Loucy (cell line): ENCODE data around the gene ARHGAP4.

ENCODE experiments used
- H2AFZ ChIP-seq: fragments of 200-600 bp; sonication (generic); 2 replicates; pipeline ENCODE4 v1.6.0; 2016; ENCODE audit warnings: antibody characterized with exemption, mild to moderate bottlenecking, low read length, moderate library complexity
- H3F3A ChIP-seq: fragments of 200-600 bp; 2 replicates; pipeline ENCODE4 v1.6.0; 2016; ENCODE audit warnings: antibody characterized with exemption, low read depth, mild to moderate bottlenecking
- H3K27me3 ChIP-seq: fragments of 200-600 bp; sonication (generic); 2 replicates; pipeline ENCODE4 v1.6.1; 2014; ENCODE audit warnings: low read length, mild to moderate bottlenecking; ENCODE audit not compliant: insufficient read depth, poor library complexity, severe bottlenecking
- H3K36me3 ChIP-seq: fragments of 200-600 bp; sonication (generic); 2 replicates; pipeline ENCODE4 v1.6.1; 2016; ENCODE audit warnings: low read length; ENCODE audit not compliant: insufficient read depth
- H3K4me1 ChIP-seq: fragments of 200-600 bp; sonication (generic); 2 replicates; pipeline ENCODE4 v1.5.1; 2014; ENCODE audit warnings: low read length, mild to moderate bottlenecking; ENCODE audit not compliant: insufficient read depth, poor library complexity, severe bottlenecking
- H3K4me2 ChIP-seq: fragments of 200-600 bp; sonication (generic); 2 replicates; pipeline ENCODE4 v1.6.0; 2014; ENCODE audit warnings: antibody characterized with exemption, low read length, low read depth, mild to moderate bottlenecking; ENCODE audit not compliant: poor library complexity, severe bottlenecking
- H3K4me3 ChIP-seq: fragments of 200-600 bp; sonication (generic); 2 replicates; pipeline ENCODE4 v1.5.1; 2014; ENCODE audit warnings: low read length, mild to moderate bottlenecking, mixed read lengths; ENCODE audit not compliant: poor library complexity, severe bottlenecking
- H3K79me2 ChIP-seq: fragments of 200-600 bp; sonication (generic); 2 replicates; pipeline ENCODE4 v1.6.1; 2014; ENCODE audit warnings: low read length; ENCODE audit not compliant: insufficient read depth
- H3K9ac ChIP-seq: fragments of 200-600 bp; sonication (generic); 2 replicates; pipeline ENCODE4 v1.6.0; 2014; ENCODE audit warnings: mild to moderate bottlenecking, low read depth, low read length, moderate library complexity; ENCODE audit not compliant: poor library complexity, severe bottlenecking
- H3K9me2 ChIP-seq: fragments of 200-600 bp; sonication (generic); replicated peaks from 2 replicates; pipeline ENCODE4 v1.6.1; 2016; ENCODE audit warnings: low read depth, low read length, mixed read lengths
- H3K9me3 ChIP-seq: fragments of 200-600 bp; sonication (generic); 2 replicates; pipeline ENCODE4 v1.6.1; 2014; ENCODE audit warnings: mild to moderate bottlenecking, antibody characterized with exemption, low read length, low read depth; ENCODE audit not compliant: insufficient read depth
- H4K20me1 ChIP-seq: fragments of 200-600 bp; sonication (generic); 2 replicates; pipeline ENCODE4 v1.6.0; 2014; ENCODE audit warnings: antibody characterized with exemption, low read length, mild to moderate bottlenecking; ENCODE audit not compliant: insufficient read depth, poor library complexity, severe bottlenecking
- CTCF ChIP-seq: fragments of 200-600 bp; sonication (generic); conservative IDR thresholded peaks from 2 replicates; pipeline ENCODE4 v1.5.1; 2014; ENCODE audit warnings: mild to moderate bottlenecking, antibody characterized with exemption, low read length
- EZH2phosphoT487 ChIP-seq: fragments of 200-600 bp; IDR thresholded peaks from 2 replicates; pipeline ENCODE4 v1.6.1; 2018; ENCODE audit warnings: antibody characterized with exemption, mild to moderate bottlenecking, moderate library complexity, borderline replicate concordance

Gene ARHGAP4

GRCh38 chrX:153913701-153914100 lies 12.4 kb downstream of the ARHGAP4 start:
- no peak overlapping the region for H3K9ac ChIP-seq
- H3F3A ChIP-seq = no peaks in the 10 kb centered on the region
- no peaks in the 10 kb centered on the region for H3K27me3 ChIP-seq
- H3K4me2 ChIP-seq = no peak overlapping the region
- no peaks in the 10 kb centered on the region for H3K4me1 ChIP-seq
- H3K36me3 ChIP-seq = peaks cover 17% of the 10 kb centered on the region; the same call in 1 of the 2 replicates
- H3K9me2 ChIP-seq = no peaks in the 10 kb centered on the region
- no peaks in the 10 kb centered on the region for H4K20me1 ChIP-seq
- no peak overlapping the region for H3K4me3 ChIP-seq
- TF ChIP-seq EZH2phosphoT487 (no peak), CTCF (no peak)
- no peaks in the 10 kb centered on the region for H3K79me2 ChIP-seq
- H3K9me3 ChIP-seq = no peaks in the 10 kb centered on the region
- H2AFZ ChIP-seq = no peak overlapping the region

GRCh38 chrX:153913211-153913610 lies 12.9 kb downstream of the ARHGAP4 start:
- Histone ChIP-seq H3K79me2 (no peaks in the 10 kb centered on the region), H2AFZ (no peak overlapping the region), H4K20me1 (no peaks in the 10 kb centered on the region), H3K4me2 (no peak overlapping the region), H3K9ac (no peak overlapping the region), H3K9me3 (no peaks in the 10 kb centered on the region), H3K27me3 (no peaks in the 10 kb centered on the region), H3K9me2 (no peaks in the 10 kb centered on the region), H3F3A (no peaks in the 10 kb centered on the region), H3K36me3 (peaks cover 14% of the 10 kb centered on the region; the same call in 1 of the 2 replicates), H3K4me3 (no peak overlapping the region), H3K4me1 (no peaks in the 10 kb centered on the region)
- TF ChIP-seq EZH2phosphoT487 (no peak), CTCF (no peak)

GRCh38 chrX:153911798-153912197 lies 14.3 kb downstream of the ARHGAP4 start:
- Histone ChIP-seq H2AFZ (no peak overlapping the region), H3K4me3 (no peak overlapping the region), H3K9ac (no peak overlapping the region), H3K79me2 (no peaks in the 10 kb centered on the region), H3K4me1 (no peaks in the 10 kb centered on the region), H3K27me3 (no peaks in the 10 kb centered on the region), H3K9me2 (no peaks in the 10 kb centered on the region), H4K20me1 (no peaks in the 10 kb centered on the region), H3K36me3 (peaks cover 14% of the 10 kb centered on the region; the same call in 1 of the 2 replicates), H3F3A (no peaks in the 10 kb centered on the region), H3K9me3 (no peaks in the 10 kb centered on the region), H3K4me2 (no peak overlapping the region)
- no peak for TF ChIP-seq EZH2phosphoT487
- no peak for TF ChIP-seq CTCF
